Measurements from ENCODE around the gene VWA8.
"Not testable (repeated sequence)": the region's sequence is repeated elsewhere in the genome, so short reads cannot be mapped to it uniquely, and the experiment has no call there.

Gene VWA8

GRCh38 chr13:41851351-41851750, 109.6 kb downstream of the VWA8 start:
- no peak for DNase-seq (ENCODE audit: low spot score)

DNA sequence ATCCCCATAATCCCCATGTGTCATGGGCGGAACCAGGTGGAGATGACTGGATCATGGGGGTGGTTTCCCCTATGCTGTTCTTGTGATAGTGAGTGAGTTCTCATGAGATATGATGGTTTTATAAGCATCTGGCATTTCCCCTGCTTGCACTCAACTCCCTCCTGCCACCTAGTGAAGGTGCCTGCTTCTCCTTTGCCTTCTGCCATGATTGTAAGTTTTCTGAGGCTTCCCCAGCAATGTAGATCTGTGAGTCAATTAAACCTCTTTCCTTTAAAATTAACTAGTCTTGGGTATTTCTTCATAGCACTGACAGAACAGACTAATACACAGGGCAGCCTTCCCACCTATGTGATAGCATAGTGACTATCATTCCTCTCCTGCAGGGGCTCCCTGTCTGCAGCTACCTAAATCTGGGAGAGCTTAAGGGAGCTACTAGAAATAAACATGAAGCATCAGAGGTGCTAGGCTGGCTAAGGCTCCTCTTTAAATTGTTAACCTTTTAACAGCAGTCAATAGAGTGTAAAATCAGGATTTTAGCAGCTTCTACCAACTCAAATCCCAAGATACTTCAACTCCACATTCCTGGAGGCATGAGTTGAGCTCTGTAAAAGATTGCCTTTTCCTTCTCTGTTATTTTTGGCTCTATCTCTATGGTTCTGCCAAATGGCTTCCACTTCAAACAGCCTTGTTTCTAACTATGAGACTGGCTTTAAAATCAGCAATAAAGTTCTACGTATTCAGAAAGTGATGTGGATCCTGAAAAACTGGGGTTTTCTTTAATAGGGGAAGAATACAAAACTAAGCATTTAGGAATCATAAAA, 112.3 kb downstream of the VWA8 start:
- peak; percentile 24 for DNase-seq (ENCODE audit: low spot score)

GRCh38 chr13:41847216-41847615, 113.7 kb downstream of the VWA8 start:
- DNase-seq (ENCODE audit: low spot score), result no peak

DNA sequence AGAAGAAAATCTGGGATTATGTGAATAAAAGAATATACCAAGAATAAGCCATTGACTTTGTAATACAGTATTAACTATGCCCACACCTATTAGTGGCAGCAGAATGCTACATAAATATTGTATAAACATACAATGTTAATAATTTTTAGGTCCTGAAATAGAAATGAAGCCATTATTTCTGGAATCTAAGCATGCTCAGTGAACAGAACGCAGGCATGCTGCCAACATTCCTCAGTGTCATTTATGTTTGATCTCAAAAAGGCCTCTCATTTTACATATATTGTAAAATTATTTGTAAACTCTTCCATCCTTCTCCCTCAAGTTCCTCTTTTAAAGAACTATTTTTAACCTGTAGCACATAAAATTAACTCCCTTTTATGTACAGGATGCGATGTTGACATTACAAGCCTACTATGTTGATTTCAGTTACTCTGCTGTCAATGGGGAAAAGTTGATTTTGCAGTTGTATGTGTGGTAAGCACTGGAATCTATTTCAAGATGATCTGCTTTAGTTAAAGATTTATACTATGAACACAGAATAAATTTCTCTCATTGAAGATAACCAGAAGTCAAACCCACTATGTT, 118.8 kb downstream of the VWA8 start:
- DNase-seq (ENCODE audit: low spot score), result peak; percentile 48

DNA sequence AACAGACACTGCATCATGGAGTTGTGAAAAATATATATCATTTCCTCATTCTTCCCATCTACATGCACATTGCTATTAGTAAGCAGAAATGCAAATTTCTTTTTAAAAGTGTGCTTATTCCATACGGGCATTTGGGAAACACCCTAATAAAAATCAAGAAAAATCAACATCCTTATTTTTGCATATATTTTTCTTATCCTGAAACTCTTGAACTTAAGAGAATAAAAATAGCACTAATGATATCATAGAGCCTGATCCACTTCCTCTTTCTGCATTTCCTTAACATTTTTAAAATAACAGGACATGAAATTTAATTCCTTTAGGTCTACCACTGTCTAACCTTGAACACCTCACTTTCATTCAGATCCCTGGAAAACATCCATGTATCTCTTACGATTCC, 123.3 kb downstream of the VWA8 start:
- peak; percentile 6 for DNase-seq (ENCODE audit: low spot score)

GRCh38 chr13:41835871-41836270, 125.0 kb downstream of the VWA8 start:
- no peak for DNase-seq (ENCODE audit: low spot score)

GRCh38 chr13:41834697-41835096, 126.2 kb downstream of the VWA8 start:
- not testable (repeated sequence) for DNase-seq (ENCODE audit: low spot score)

DNA sequence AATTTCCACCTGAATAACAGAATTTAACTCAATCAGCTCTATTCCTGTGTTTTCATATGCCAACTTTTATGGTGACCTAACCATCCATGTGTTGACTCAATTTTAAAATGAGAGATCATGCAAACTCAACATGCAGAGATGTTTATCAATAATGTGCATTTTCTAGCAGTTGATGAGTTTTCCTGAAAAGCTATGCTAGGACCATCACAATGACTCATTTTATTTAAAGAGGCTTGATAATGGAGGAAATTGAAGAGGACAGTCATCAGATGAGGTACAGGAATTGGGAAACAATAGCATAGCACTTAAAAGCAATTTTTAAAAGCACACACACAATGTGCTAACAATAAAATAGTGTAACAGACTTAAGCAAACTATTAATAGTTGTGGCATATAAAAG, 127.1 kb downstream of the VWA8 start:
- no peak for DNase-seq (ENCODE audit: low spot score)

DNA sequence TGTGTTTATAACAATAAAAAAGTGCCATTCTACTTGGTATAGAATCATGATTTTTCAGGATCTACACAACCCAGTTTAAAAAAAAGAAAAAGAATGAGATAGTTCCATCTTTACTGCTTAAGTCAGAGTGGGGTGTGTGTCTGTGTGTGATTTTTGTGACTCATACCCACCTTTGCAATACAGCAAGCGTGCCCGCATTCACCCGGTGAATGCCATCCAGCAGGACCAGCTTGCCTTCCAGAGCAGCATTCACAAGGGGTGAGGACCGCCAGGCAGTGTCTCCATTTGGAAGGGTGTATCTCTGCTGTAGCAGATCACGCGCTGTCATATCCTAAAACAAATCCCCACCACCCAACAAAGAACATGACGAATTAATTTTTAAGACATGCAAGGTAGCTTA, 127.7 kb downstream of the VWA8 start:
- no peak for DNase-seq (ENCODE audit: low spot score)

DNA sequence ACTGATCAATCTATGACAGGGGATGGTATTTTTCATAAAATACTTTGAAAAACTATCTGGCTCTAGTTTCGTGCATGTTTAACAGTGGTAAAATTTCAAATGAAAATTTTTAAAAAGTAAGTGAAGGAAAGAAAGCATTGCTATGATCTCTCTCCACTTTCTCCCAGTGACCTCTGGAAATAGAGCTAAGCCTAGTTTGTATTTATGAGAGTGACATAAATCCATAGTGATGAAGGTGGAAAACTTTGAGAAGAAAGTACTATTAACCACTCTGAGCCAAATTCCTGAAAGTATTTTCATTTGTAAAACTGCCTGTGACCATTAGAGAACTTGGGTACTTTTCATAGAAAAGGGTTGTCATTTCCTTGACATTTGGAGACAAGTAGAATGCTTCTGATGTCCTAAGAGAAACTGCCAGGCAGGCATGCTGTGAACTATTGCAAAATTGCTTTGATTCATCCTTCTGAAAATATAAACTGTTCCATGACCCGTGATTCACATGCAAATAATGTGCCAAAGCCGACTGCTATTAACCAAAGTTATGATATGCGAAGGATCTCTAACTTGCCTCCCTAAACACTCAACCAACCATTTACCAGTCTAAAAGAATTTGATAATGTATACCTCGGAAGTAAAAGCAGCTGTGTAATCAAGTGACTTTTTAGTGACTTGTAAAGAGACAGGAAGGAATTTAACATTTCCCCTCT, 133.2 kb downstream of the VWA8 start:
- DNase-seq (ENCODE audit: low spot score), result peak; percentile 83

GRCh38 chr13:41825691-41826090, 135.2 kb downstream of the VWA8 start:
- DNase-seq (ENCODE audit: low spot score), result no peak

- no peak for DNase-seq (ENCODE audit: low spot score)
Measured at GRCh38 chr13:41823476-41823875, 137.4 kb downstream of the VWA8 start.

GRCh38 chr13:41822560-41822959, 138.3 kb downstream of the VWA8 start:
- no peak for DNase-seq (ENCODE audit: low spot score)

- no peak for DNase-seq (ENCODE audit: low spot score)
Measured at GRCh38 chr13:41821238-41821594, 139.7 kb downstream of the VWA8 start.

- DNase-seq (ENCODE audit: low spot score), result no peak
Measured at GRCh38 chr13:41820581-41821237, 140.2 kb downstream of the VWA8 start.

- no peak for DNase-seq (ENCODE audit: low spot score)
Measured at GRCh38 chr13:41816057-41816456, 144.9 kb downstream of the VWA8 start.

- DNase-seq (ENCODE audit: low spot score), result no peak
Measured at GRCh38 chr13:41813426-41813825, 147.5 kb downstream of the VWA8 start.

GRCh38 chr13:41812851-41813250, 148.1 kb downstream of the VWA8 start:
- DNase-seq (ENCODE audit: low spot score), result no peak

DNA sequence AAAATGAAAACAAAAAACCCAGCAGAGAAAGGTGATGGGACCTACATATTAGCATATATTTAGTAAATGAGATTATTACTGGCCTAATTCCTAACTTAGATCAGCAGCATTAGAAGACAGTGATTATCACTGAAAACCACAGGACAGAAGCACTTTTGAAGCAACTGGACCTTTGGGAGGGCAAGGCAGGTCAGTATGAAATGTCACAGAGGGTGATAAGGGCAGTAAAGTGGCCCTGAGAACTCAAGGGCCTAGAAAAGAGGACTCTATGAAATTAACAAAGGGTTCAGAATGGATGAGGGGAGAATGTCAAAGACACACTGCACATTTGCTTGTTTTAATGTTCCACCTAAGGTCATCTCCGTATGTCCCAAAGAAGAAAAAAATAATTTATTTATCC, 148.7 kb downstream of the VWA8 start:
- no peak for DNase-seq (ENCODE audit: low spot score)

GRCh38 chr13:41811588-41812021, 149.3 kb downstream of the VWA8 start:
- DNase-seq (ENCODE audit: low spot score), result no peak

- no peak for DNase-seq (ENCODE audit: low spot score)
Measured at GRCh38 chr13:41809962-41810361, 150.9 kb downstream of the VWA8 start.

GRCh38 chr13:41803445-41803735, 157.5 kb downstream of the VWA8 start:
- peak; percentile 11 for DNase-seq (ENCODE audit: low spot score)
